HepG2 (cell line): Measurements from ENCODE around the gene CACNA1C. TPM values are rescaled to one million over a fixed set of nuclear protein-coding genes. Genes with fewer than 3 reads are reported as not detected.

ENCODE experiments used
- ATAC-seq: fragments of 200-7000 bp; cut with Tn5 transposase; 3 replicates; pipeline ENCODE4 v1.9.1; 2020; ENCODE audit warnings: mild to moderate bottlenecking, moderate library complexity
- BruUV-seq: library from RNA; stranded (reverse); fragments of 400-500 nt; replicated peaks from 2 replicates; lab custom pipeline; 2021; lab: Mats Ljungman, UMichigan
- CTCF ChIA-PET: fragments of 300-600 bp; formaldehyde crosslinking; extraction: SDS; loops from one replicate; lab custom pipeline; 2021; ENCODE audit warnings: low total read pairs, inconsistent platforms, low intra/inter-chr PET ratio; lab: Yijun Ruan, JAX
- POLR2A ChIA-PET: fragments of 350-600 bp; sonication (Branson Sonifier 250); formaldehyde crosslinking; loops from one replicate; lab custom pipeline; 2020; ENCODE audit warnings: antibody characterized with exemption, inconsistent platforms; lab: Yijun Ruan, JAX
- DNase-seq: peaks from one replicate; pipeline ENCODE4 v3.0.0-alpha.2; 2015; ENCODE audit warnings: low spot score
- FAIRE-seq: peaks from 3 replicates; lab custom pipeline; 2011; peaks lifted over from hg19 to GRCh38; lab: Jason Lieb, UNC
- H2AFZ ChIP-seq: one replicate; pipeline ENCODE4 v1.6.1; 2011; ENCODE audit warnings: low read length, inconsistent platforms
- H3K27ac ChIP-seq: fragments of 300-600 bp; 3 replicates; pipeline ENCODE4 v1.8.0; 2011; ENCODE audit warnings: mixed run types, mild to moderate bottlenecking, mixed read lengths, low read length, inconsistent platforms; ENCODE audit not compliant: insufficient read depth; ENCODE audit errors: extremely low read length
- H3K27me3 ChIP-seq, 2 experiments: fragments of 200-600 bp in 1 of 2; 2 replicates in 1 of 2; 3 replicates in 1 of 2; pipeline versions ENCODE4 v1.6.0 to v1.8.0; 2011; ENCODE audit warnings: low read length in 2 of 2, mild to moderate bottlenecking in 2 of 2, moderate library complexity in 2 of 2, inconsistent platforms in 1 of 2; ENCODE audit not compliant: insufficient read depth in 2 of 2, control insufficient read depth in 1 of 2
- H3K36me3 ChIP-seq, 2 experiments: fragments of 200-600 bp in 1 of 2; replicated peaks in 1 of 2; 2 replicates in 1 of 2; 3 replicates in 1 of 2; pipeline versions ENCODE4 v1.5.1 to v1.8.0; 2011; ENCODE audit warnings: low read length in 2 of 2, inconsistent platforms in 1 of 2; ENCODE audit not compliant: insufficient read depth in 2 of 2, control insufficient read depth in 1 of 2
- H3K4me1 ChIP-seq: 2 replicates; pipeline ENCODE4 v1.5.1; 2012; ENCODE audit warnings: low read length, inconsistent platforms; ENCODE audit not compliant: insufficient read depth
- H3K4me2 ChIP-seq: 2 replicates; pipeline ENCODE4 v1.6.0; 2011; ENCODE audit warnings: low read depth, low read length, inconsistent platforms
- H3K4me3 ChIP-seq, 3 experiments: fragments of 200-600 bp in 1 of 3; sonication (generic), shearing (Covaris generic) in 1 of 3; replicated peaks in 1 of 3; 2 replicates each; pipeline ENCODE4 v1.5.1; 2011 to 2016; ENCODE audit warnings: low read length in 3 of 3, inconsistent platforms in 2 of 3, low read depth in 2 of 3, mild to moderate bottlenecking in 2 of 3, control low read depth in 1 of 3, mixed read lengths in 1 of 3; ENCODE audit not compliant: insufficient read depth in 1 of 3
- H3K79me2 ChIP-seq: one replicate; pipeline ENCODE4 v1.6.1; 2011; ENCODE audit warnings: low read length, inconsistent platforms; ENCODE audit not compliant: insufficient read depth
- H3K9ac ChIP-seq: 2 replicates; pipeline ENCODE4 v1.6.0; 2011; ENCODE audit warnings: mild to moderate bottlenecking, low read depth, low read length, inconsistent platforms; ENCODE audit not compliant: insufficient read depth
- H3K9me3 ChIP-seq: 2 replicates; pipeline ENCODE4 v1.5.1; 2012; ENCODE audit warnings: mild to moderate bottlenecking, low read length
- H4K20me1 ChIP-seq: 2 replicates; pipeline ENCODE4 v1.6.0; 2011; ENCODE audit warnings: inconsistent platforms, mild to moderate bottlenecking, low read length, moderate library complexity; ENCODE audit not compliant: insufficient read depth
- FOXJ3 ChIP-seq: sonication (generic); formaldehyde crosslinking; IDR thresholded peaks from 2 replicates; pipeline ENCODE4 v1.4.0; 2020; ENCODE audit warnings: missing genetic modification reagents, mild to moderate bottlenecking, borderline replicate concordance
- GTF2F1 ChIP-seq: fragments of 150-350 bp; IDR thresholded peaks from 2 replicates; pipeline ENCODE4 v1.6.1; 2014; ENCODE audit warnings: low read length
- HCFC1 ChIP-seq: fragments of 150-350 bp; IDR thresholded peaks from 2 replicates; pipeline ENCODE4 v1.6.1; 2014; ENCODE audit warnings: low read depth, low read length
- HNF4A ChIP-seq: sonication (generic); formaldehyde crosslinking; IDR thresholded peaks from 2 replicates; pipeline ENCODE4 v1.4.0; 2020; ENCODE audit warnings: missing genetic modification reagents
- KAT8 ChIP-seq: IDR thresholded peaks from 2 replicates; pipeline ENCODE4 v1.6.1; 2016; ENCODE audit warnings: missing genetic modification reagents, missing compliant biosample characterization
- KLF11 ChIP-seq: IDR thresholded peaks from 2 replicates; pipeline ENCODE4 v1.6.1; 2016; ENCODE audit warnings: missing compliant biosample characterization
- NCOA5 ChIP-seq: sonication (generic); formaldehyde crosslinking; IDR thresholded peaks from 2 replicates; pipeline ENCODE4 v1.4.0; 2020; ENCODE audit warnings: missing genetic modification reagents
- TBL1XR1 ChIP-seq: fragments of 150-350 bp; IDR thresholded peaks from 2 replicates; pipeline ENCODE4 v1.6.1; 2014; ENCODE audit warnings: borderline replicate concordance, low read length; ENCODE audit not compliant: partially characterized antibody
- ZNF75D ChIP-seq: sonication (generic); formaldehyde crosslinking; IDR thresholded peaks from 2 replicates; pipeline ENCODE4 v1.8.1; 2023; ENCODE audit warnings: missing genetic modification reagents, mild to moderate bottlenecking, borderline replicate concordance
- ZNF850 ChIP-seq: sonication (generic); formaldehyde crosslinking; conservative IDR thresholded peaks from 2 replicates; pipeline ENCODE4 v1.9.0; 2021; ENCODE audit warnings: mild to moderate bottlenecking, missing genetic modification reagents
- WGBS: methylation state at CpG from one replicate; pipeline ENCODE4 v1.1.6; 2017; ENCODE audit warnings: low lambda C conversion rate; 5-methylcytosine and 5-hydroxymethylcytosine counted together
- in situ Hi-C: cut with HindIII; loops from 2 replicates; pipeline ENCODE4 v1.10.0; 2017; ENCODE audit warnings: low pct_unique_long_range_greater_than_20kb; ENCODE audit not compliant: extremely low pct_ligation_motif_present
- intact Hi-C: fragments of 100-400 bp; cut with micrococcal nuclease; formaldehyde crosslinking; loops from one replicate; pipeline ENCODE4 v1.10.0; 2022; ENCODE audit not compliant: unreplicated experiment
- polyA plus RNA-seq, 8 experiments: library from polyadenylated mRNA; depleted of rRNA in 3 of 8; stranded (reverse) in 7 of 8; unstranded in 1 of 8; fragments of >200 nt; fragmentation: Illumina TruSeq in 4 of 8; extraction: Trizol in 4 of 8; gene quantifications; 2 replicates each; pipeline versions ENCODE4 v1.2.1 to v1.2.3, GENCODE V29; 2011 to 2016; ENCODE audit warnings: low read depth in 4 of 8, missing spikeins in 1 of 8, mixed read lengths in 1 of 8; ENCODE audit not compliant: insufficient read depth in 1 of 8
- total RNA-seq, 5 experiments: library from RNA; depleted of rRNA; stranded (reverse); fragments of >200 nt; fragmentation: Illumina TruSeq; extraction: Trizol; gene quantifications; 2 replicates each; pipeline ENCODE4 v1.2.3, GENCODE V29; 2016; ENCODE audit warnings: low read depth in 1 of 5

The CACNA1C gene
- total and polyA plus RNA-seq, 2 of the 13 experiments (the other 11 are each of a cell fraction or from before 2014, with no cell fraction given) = not detected

DNA sequence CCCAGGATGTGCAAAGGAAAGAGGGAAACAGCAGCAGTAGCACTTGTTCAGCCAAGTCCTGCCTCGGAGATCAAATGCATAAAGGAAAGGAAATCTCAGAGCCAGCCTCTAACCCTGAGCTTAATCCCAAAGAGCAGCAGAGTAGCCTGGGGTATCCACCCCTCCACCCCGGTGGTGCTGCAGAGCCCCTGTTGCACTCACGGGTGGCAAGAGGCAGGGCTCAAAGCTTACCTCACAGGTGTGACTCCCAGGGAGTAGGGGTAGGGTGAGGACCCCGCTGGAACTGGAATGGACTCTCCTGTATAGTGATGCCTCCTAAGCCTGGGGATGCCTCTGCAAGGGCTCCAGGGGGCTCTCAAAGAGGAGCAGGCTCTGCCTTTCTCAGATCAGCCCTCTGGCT is 211.1 kb downstream of the CACNA1C start:
- FAIRE-seq (no peak), DNase-seq (no peak), ATAC-seq (no peak)
- Histone ChIP-seq H2AFZ (no peak overlapping the region), H3K27me3 (peaks cover 1 to 22% of the 10 kb centered on the region in 2 experiments; a peak in 4 of 5 replicates), H3K79me2 (no peaks in the 10 kb centered on the region), H3K36me3 (no peaks in the 10 kb centered on the region), H3K4me3 (no peak overlapping the region), H3K4me2 (no peak overlapping the region), H4K20me1 (no peaks in the 10 kb centered on the region), H3K27ac (no peak overlapping the region), H3K4me1 (peaks cover 30% of the 10 kb centered on the region), H3K9ac (no peak overlapping the region), H3K9me3 (no peaks in the 10 kb centered on the region)
- intact Hi-C loops (no loop called here), in situ Hi-C loops (no loop called here)
- no TSS peak for BruUV-seq
- POLR2A ChIA-PET = no interaction called here
- TF ChIP-seq NCOA5 (no peak), ZNF75D (CRISPR knock-in tag) (no peak), FOXJ3 (CRISPR knock-in tag) (no peak), GTF2F1 (no peak), HNF4A (CRISPR knock-in tag) (no peak), HCFC1 (no peak)
- 78% methylated on average over 1 of the region's 4 CpGs for WGBS
- CTCF ChIA-PET = no interaction called here

DNA sequence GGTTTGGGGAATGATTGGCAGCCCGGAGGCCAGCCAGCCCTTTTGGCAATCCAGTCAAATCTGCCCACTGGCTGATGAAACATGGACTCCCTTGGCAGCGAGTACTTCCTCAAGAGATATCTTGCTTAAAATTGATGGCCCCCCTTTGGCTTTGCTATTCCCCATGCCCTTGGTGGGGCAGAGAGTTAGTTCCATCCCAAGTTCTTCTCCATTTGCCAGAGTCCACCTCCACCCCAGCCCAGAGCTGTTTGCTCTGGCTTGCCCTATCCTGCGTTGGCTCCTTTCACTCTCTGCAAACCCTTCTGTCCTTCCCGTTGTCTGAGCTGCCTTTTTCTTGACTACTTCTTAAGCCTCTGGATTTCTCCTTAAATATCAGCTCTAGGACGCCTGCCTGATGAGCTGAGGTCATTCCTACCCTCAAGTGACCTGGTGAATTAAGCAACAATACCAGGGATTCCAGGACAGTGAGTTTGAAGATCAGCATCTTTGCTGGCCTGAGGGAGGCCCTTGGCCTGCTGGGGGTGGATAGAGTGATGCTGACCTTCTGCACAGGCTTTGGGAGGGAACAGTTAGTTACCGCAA is 212.0 kb downstream of the CACNA1C start:
- DNase-seq (no peak), FAIRE-seq (no peak), ATAC-seq (no peak)
- H3K4me3 ChIP-seq = no peak overlapping the region
- intact Hi-C loops (no loop called here), in situ Hi-C loops (no loop called here)
- peaks cover 30% of the 10 kb centered on the region for H3K4me1 ChIP-seq
- H3K27me3 ChIP-seq = peaks cover 1 to 22% of the 10 kb centered on the region in 2 experiments; a peak in 4 of 5 replicates
- H3K9me3 ChIP-seq = no peaks in the 10 kb centered on the region
- no peak for TF ChIP-seq KAT8
- no peak for TF ChIP-seq ZNF850 (CRISPR knock-in tag)
- no peak for TF ChIP-seq TBL1XR1
- TF ChIP-seq KLF11 (CRISPR knock-in tag) = no peak
- no peaks in the 10 kb centered on the region for H3K79me2 ChIP-seq
- CTCF ChIA-PET = no interaction called here
- H3K9ac ChIP-seq = no peak overlapping the region
- no TSS peak for BruUV-seq
- no peak overlapping the region for H3K4me2 ChIP-seq
- no peak overlapping the region for H3K27ac ChIP-seq
- POLR2A ChIA-PET = no interaction called here
- H2AFZ ChIP-seq = no peak overlapping the region
- no peaks in the 10 kb centered on the region for H3K36me3 ChIP-seq
- no peaks in the 10 kb centered on the region for H4K20me1 ChIP-seq
- 19% methylated on average over 6 of the region's 6 CpGs for WGBS
